ENCODE results near the gene CNTNAP2.
"Not testable (repeated sequence)": the region's sequence is repeated elsewhere in the genome, so short reads cannot be mapped to it uniquely, and the experiment has no call there.

Gene CNTNAP2

GRCh38 chr7:146146831-146147486, 30.4 kb downstream of the CNTNAP2 start:
- no peaks in the 10 kb centered on the region for H3K36me3 ChIP-seq (ENCODE audit: insufficient read depth, insufficient read length, low read length)
- no peaks in the 10 kb centered on the region for H3K27me3 ChIP-seq (ENCODE audit: insufficient read depth, insufficient read length)
- no peaks in the 10 kb centered on the region for H3K9me3 ChIP-seq (ENCODE audit: insufficient read depth, low read length)
- no peak overlapping the region for H3K4me3 ChIP-seq (ENCODE audit: insufficient read length, low read depth)
- TF ChIP-seq YY1 (IDR thresholded peaks at IDR 0.05; ENCODE audit: insufficient read depth, insufficient read length): no peak
- no peak for TF ChIP-seq SUZ12 (IDR thresholded peaks at IDR 0.05; ENCODE audit: extremely low read depth, insufficient read depth, insufficient read length)
- no peak for TF ChIP-seq ZNF274 (IDR thresholded peaks at IDR 0.05; ENCODE audit: low read depth, low read length)
- no peak overlapping the region for H3K9ac ChIP-seq (ENCODE audit: insufficient read length, low read depth)
- H3K4me1 ChIP-seq (ENCODE audit: insufficient read depth, insufficient read length): no peaks in the 10 kb centered on the region
- no peak for DNase-seq (ENCODE audit: low read depth, low spot score)

- H3K36me3 ChIP-seq (ENCODE audit: insufficient read depth, insufficient read length, low read length): no peaks in the 10 kb centered on the region
- no peaks in the 10 kb centered on the region for H3K27me3 ChIP-seq (ENCODE audit: insufficient read depth, insufficient read length)
- H3K9me3 ChIP-seq (ENCODE audit: insufficient read depth, low read length): no peaks in the 10 kb centered on the region
- H3K4me3 ChIP-seq (ENCODE audit: insufficient read length, low read depth): no peak overlapping the region
- TF ChIP-seq YY1 (IDR thresholded peaks at IDR 0.05; ENCODE audit: insufficient read depth, insufficient read length) (no peak), ZNF274 (IDR thresholded peaks at IDR 0.05; ENCODE audit: low read depth, low read length) (no peak)
- no peaks in the 10 kb centered on the region for H3K4me1 ChIP-seq (ENCODE audit: insufficient read depth, insufficient read length)
- no peak overlapping the region for H3K9ac ChIP-seq (ENCODE audit: insufficient read length, low read depth)
- no peak for DNase-seq (ENCODE audit: low read depth, low spot score)
Measured at GRCh38 chr7:146150153-146150552, 33.6 kb downstream of the CNTNAP2 start.

- Histone ChIP-seq H3K9ac (ENCODE audit: insufficient read length, low read depth) (no peak overlapping the region), H3K36me3 (ENCODE audit: insufficient read depth, insufficient read length, low read length) (no peaks in the 10 kb centered on the region), H3K9me3 (ENCODE audit: insufficient read depth, low read length) (peaks cover 6% of the 10 kb centered on the region; the same call in 1 of the 2 replicates), H3K4me3 (ENCODE audit: insufficient read length, low read depth) (no peak overlapping the region), H3K4me1 (ENCODE audit: insufficient read depth, insufficient read length) (no peaks in the 10 kb centered on the region), H3K27me3 (ENCODE audit: insufficient read depth, insufficient read length) (no peaks in the 10 kb centered on the region)
- DNase-seq (ENCODE audit: low read depth, low spot score): no peak
- TF ChIP-seq ZNF274 (IDR thresholded peaks at IDR 0.05; ENCODE audit: low read depth, low read length) (no peak), SUZ12 (IDR thresholded peaks at IDR 0.05; ENCODE audit: extremely low read depth, insufficient read depth, insufficient read length) (no peak), YY1 (IDR thresholded peaks at IDR 0.05; ENCODE audit: insufficient read depth, insufficient read length) (no peak)
Measured at GRCh38 chr7:146172112-146172511, 55.5 kb downstream of the CNTNAP2 start.

- no peak for TF ChIP-seq ZNF274 (IDR thresholded peaks at IDR 0.05; ENCODE audit: low read depth, low read length)
- no peak for TF ChIP-seq SUZ12 (IDR thresholded peaks at IDR 0.05; ENCODE audit: extremely low read depth, insufficient read depth, insufficient read length)
- TF ChIP-seq YY1 (IDR thresholded peaks at IDR 0.05; ENCODE audit: insufficient read depth, insufficient read length): no peak
- Histone ChIP-seq H3K36me3 (ENCODE audit: insufficient read depth, insufficient read length, low read length) (no peaks in the 10 kb centered on the region), H3K27me3 (ENCODE audit: insufficient read depth, insufficient read length) (no peaks in the 10 kb centered on the region), H3K9ac (ENCODE audit: insufficient read length, low read depth) (no peak overlapping the region), H3K9me3 (ENCODE audit: insufficient read depth, low read length) (peaks cover 6% of the 10 kb centered on the region; the same call in 1 of the 2 replicates), H3K4me1 (ENCODE audit: insufficient read depth, insufficient read length) (no peaks in the 10 kb centered on the region), H3K4me3 (ENCODE audit: insufficient read length, low read depth) (no peak overlapping the region)
- no peak for DNase-seq (ENCODE audit: low read depth, low spot score)
Measured at GRCh38 chr7:146175716-146176115, 59.1 kb downstream of the CNTNAP2 start.

DNA sequence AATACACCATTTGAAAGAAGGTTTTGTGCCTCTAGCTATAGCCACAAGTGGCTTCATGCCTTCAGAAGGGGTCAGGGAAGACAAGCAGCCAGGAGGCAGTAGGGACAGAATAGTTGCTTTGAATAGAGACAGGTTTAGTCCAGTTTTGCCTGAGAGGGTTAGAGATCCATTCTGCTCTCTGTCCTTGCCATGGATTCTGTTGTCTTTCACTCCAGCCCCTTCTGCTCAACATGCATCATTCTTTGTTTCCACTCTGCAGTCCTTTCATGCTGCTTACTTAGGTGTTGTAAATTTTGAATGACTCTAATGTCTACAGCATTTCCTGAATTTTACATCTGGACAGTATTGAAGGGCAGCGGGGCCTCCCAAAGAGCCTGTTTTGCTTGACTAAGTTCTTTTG, 60.3 kb downstream of the CNTNAP2 start:
- Histone ChIP-seq H3K4me1 (ENCODE audit: insufficient read depth, insufficient read length) (no peaks in the 10 kb centered on the region), H3K9me3 (ENCODE audit: insufficient read depth, low read length) (peaks cover 6% of the 10 kb centered on the region; the same call in 1 of the 2 replicates), H3K9ac (ENCODE audit: insufficient read length, low read depth) (no peak overlapping the region), H3K36me3 (ENCODE audit: insufficient read depth, insufficient read length, low read length) (no peaks in the 10 kb centered on the region), H3K27me3 (ENCODE audit: insufficient read depth, insufficient read length) (no peaks in the 10 kb centered on the region), H3K4me3 (ENCODE audit: insufficient read length, low read depth) (no peak overlapping the region)
- DNase-seq (ENCODE audit: low read depth, low spot score): no peak
- TF ChIP-seq SUZ12 (IDR thresholded peaks at IDR 0.05; ENCODE audit: extremely low read depth, insufficient read depth, insufficient read length): no peak
- TF ChIP-seq YY1 (IDR thresholded peaks at IDR 0.05; ENCODE audit: insufficient read depth, insufficient read length): no peak
- no peak for TF ChIP-seq ZNF274 (IDR thresholded peaks at IDR 0.05; ENCODE audit: low read depth, low read length)

DNA sequence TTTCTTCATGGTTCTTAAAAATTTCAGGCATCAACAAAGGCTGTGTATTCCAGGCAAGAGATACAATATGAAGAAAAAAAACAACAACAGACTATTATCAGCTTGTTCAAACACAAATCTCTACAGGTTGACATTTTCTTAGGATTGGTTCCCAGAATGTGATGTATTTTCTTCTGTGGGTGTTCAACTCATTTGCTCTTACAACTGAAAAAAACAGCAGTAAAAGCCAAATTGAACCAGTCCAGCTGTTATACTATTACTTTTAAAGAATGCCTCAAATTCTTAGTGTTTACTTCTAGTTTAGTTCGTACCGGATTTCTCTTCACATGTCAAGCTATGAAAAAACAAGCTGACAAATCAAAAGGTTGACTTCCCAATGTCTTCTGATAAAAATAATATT, 60.7 kb downstream of the CNTNAP2 start:
- 0 out of 2 replicates have a peak, but pooled peaks cover 3% of the 10 kb centered on the region for H3K9me3 ChIP-seq (ENCODE audit: insufficient read depth, low read length)
- no peaks in the 10 kb centered on the region for H3K36me3 ChIP-seq (ENCODE audit: insufficient read depth, insufficient read length, low read length)
- H3K4me3 ChIP-seq (ENCODE audit: insufficient read length, low read depth): no peak overlapping the region
- no peak for TF ChIP-seq SUZ12 (IDR thresholded peaks at IDR 0.05; ENCODE audit: extremely low read depth, insufficient read depth, insufficient read length)
- TF ChIP-seq YY1 (IDR thresholded peaks at IDR 0.05; ENCODE audit: insufficient read depth, insufficient read length): no peak
- TF ChIP-seq ZNF274 (IDR thresholded peaks at IDR 0.05; ENCODE audit: low read depth, low read length): no peak
- H3K27me3 ChIP-seq (ENCODE audit: insufficient read depth, insufficient read length): no peaks in the 10 kb centered on the region
- H3K9ac ChIP-seq (ENCODE audit: insufficient read length, low read depth): no peak overlapping the region
- DNase-seq (ENCODE audit: low read depth, low spot score): no peak
- no peaks in the 10 kb centered on the region for H3K4me1 ChIP-seq (ENCODE audit: insufficient read depth, insufficient read length)

GRCh38 chr7:146185844-146186243, 69.2 kb downstream of the CNTNAP2 start:
- Histone ChIP-seq H3K9me3 (ENCODE audit: insufficient read depth, low read length) (no peaks in the 10 kb centered on the region), H3K4me3 (ENCODE audit: insufficient read length, low read depth) (no peak overlapping the region), H3K27me3 (ENCODE audit: insufficient read depth, insufficient read length) (no peaks in the 10 kb centered on the region), H3K4me1 (ENCODE audit: insufficient read depth, insufficient read length) (no peaks in the 10 kb centered on the region), H3K36me3 (ENCODE audit: insufficient read depth, insufficient read length, low read length) (no peaks in the 10 kb centered on the region), H3K9ac (ENCODE audit: insufficient read length, low read depth) (no peak overlapping the region)
- TF ChIP-seq YY1 (IDR thresholded peaks at IDR 0.05; ENCODE audit: insufficient read depth, insufficient read length) (no peak), SUZ12 (IDR thresholded peaks at IDR 0.05; ENCODE audit: extremely low read depth, insufficient read depth, insufficient read length) (no peak), ZNF274 (IDR thresholded peaks at IDR 0.05; ENCODE audit: low read depth, low read length) (no peak)
- no peak for DNase-seq (ENCODE audit: low read depth, low spot score)

DNA sequence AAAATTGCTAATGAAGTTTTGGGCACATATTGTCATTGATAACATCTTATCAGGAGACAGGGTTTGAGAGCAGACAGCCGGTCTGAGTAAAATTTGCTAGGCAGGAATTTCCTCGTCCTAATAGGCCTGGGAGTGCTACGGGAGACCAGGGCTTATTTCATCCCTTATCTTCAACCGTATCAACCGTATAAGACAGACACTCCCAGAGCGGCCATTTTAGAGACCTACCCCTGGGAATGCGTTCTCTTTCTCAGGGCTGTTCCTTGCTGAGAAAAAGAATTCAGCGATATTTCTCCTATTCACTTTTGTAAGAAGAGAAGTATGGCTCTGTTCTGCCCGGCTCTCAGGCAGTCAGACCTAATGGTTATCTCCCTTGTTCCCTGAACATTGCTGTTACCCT, 74.8 kb downstream of the CNTNAP2 start:
- H3K4me1 ChIP-seq (ENCODE audit: insufficient read depth, insufficient read length); H3K4me3 ChIP-seq (ENCODE audit: insufficient read length, low read depth); DNase-seq (ENCODE audit: low read depth, low spot score); H3K9me3 ChIP-seq (ENCODE audit: insufficient read depth, low read length); H3K36me3 ChIP-seq (ENCODE audit: insufficient read depth, insufficient read length, low read length); H3K9ac ChIP-seq (ENCODE audit: insufficient read length, low read depth); H3K27me3 ChIP-seq (ENCODE audit: insufficient read depth, insufficient read length): not testable (repeated sequence)
